ENCODE data around the gene PLCG2.
"Not testable (repeated sequence)": the region's sequence is repeated elsewhere in the genome, so short reads cannot be mapped to it uniquely, and the experiment has no call there.

Gene PLCG2

DNA sequence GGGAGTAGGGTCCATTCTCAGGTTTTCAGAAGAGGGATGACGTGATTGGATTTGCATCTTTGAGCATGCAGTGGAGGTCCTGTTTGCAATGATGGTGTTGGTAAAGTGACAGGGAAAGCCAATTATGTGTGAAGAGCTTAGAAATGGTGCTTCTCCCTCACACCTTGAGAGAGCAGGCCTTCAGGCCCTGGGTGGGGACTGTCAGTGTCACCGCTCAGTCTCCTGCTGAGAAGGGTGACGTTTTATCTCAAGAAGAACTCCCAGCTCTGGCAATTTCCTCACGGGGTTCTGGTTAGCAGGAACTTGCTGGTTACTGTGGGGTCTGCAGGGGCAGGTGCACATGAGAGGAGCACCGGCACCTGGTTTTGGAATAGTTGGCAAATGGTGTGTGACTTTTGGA, 11.2 kb downstream of the PLCG2 start:
- ATAC-seq (no peak), DNase-seq (no peak)

DNA sequence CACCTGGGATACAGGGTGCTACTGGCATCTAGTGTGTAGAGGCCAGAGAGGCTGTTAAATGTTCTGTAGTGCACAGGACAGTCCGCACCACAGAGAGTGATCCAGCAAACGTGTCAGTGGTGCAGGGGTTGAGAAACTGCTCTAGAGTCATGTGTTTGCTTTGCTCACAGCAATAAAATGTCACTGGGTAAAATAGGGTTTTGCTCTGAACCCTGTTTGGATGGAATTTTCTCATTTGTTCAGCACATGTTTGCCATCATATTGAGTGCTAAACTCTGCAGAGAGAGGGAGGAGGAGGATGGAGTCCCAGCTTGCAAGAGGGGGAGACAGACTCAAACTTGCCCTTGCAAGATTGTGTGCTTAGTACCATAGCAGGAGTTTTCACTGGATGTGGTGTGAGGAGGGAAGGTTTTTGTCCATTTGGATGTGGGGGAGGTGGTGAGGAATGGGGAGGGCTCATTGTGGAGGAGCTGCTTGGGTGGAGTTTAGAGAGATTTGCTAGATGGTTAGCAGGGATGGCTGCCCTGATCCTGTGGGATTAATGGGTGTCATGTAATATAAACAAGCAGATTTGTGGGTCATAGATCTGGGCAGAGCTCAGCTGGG, 11.8 kb downstream of the PLCG2 start:
- no peak for ATAC-seq
- DNase-seq = no peak

DNA sequence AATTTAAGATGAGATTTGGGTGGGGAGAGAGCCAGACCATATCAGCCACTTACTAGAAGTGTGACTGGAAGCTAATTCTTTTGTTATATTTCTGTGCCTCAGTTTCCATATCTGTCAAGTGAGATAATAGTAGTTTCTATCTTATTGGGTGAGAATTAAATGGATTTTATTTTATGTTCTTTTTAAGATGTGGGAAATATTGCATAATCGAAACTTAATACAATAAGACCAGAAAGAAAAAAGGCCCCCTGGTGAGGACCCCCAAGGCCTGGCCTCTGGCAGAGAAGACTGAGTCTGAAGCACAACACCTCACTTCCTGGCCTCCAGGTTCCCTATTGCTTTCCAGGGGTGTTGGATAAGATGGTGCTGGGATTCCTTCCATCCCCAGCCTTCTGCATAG, 13.7 kb downstream of the PLCG2 start:
- ATAC-seq (no peak), DNase-seq (no peak)

DNA sequence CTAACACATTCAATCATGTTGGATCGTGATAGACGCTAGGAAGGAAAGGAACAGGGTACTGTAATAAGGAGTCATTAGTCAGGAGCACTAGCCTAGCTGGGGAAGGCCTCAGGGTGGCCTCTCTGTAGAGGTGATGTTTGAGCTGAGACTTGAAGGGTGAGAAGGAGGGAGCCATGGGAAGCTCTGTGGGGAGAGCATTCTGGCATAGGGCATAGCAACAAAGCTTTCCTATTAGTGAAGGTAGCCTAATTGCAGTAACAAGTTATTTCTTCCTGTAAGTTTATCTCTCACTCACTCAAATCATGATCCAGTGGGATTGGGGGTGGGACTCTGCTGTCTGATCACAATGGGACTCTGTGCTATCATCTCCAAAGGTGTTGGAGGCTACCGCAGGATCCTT, 16.1 kb downstream of the PLCG2 start:
- ATAC-seq (no peak), DNase-seq (no peak)

DNA sequence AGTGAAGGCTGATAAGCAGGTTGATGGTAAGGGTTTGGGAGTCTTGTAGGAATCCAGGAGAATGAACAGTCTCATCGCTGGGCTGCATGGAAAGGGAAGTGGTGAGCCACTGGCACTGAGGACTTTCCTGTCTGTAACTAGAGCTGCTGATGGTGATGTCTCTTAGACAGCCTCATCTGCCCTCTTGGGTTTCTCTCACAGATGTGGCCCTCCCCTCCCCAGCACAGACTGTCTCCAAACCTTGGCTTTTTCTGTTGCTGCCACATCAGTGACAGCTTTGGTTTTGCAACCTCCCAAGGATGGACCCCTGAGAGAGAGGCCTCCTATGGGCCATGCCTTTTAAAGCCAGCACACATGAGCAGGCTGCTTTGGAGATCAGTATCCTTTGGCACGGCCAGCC, 16.9 kb downstream of the PLCG2 start:
- DNase-seq (no peak), ATAC-seq (no peak)

DNA sequence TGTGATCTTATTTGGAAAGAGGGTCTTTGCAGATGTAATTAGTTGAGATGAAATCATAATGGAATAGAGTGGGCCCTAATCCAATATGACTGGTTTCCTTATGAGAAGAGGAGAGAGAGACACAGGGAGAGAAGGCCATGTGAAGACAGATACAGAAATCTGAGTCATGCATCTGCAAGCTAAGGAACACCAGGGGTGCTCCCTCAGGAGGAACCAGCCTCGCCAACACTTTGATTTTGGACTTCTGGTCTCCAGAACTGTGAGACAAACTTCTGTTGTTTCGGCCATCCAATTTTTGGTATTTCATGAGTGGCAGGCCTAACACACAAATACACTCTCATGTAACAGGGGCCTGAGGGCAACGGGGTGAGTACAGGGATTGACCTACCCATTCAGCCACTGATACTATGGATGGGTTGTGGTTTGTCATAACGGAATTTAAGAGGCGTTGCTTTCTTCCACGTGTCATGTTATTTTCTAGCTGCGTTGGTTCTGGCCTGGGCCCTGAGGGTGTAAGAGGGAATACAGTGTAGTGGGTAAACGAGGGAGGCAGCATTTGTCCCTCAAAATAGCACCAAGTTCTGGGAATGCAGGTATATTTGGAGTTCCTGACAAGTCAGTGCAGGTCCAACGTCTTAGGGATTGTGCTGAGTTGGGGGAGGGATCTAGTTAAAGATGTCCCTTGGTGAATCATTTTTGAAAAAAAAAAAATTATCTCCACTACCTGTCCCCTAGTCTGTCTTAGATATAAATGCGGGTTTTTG, 17.7 kb downstream of the PLCG2 start:
- ATAC-seq (no peak), DNase-seq (no peak)

DNA sequence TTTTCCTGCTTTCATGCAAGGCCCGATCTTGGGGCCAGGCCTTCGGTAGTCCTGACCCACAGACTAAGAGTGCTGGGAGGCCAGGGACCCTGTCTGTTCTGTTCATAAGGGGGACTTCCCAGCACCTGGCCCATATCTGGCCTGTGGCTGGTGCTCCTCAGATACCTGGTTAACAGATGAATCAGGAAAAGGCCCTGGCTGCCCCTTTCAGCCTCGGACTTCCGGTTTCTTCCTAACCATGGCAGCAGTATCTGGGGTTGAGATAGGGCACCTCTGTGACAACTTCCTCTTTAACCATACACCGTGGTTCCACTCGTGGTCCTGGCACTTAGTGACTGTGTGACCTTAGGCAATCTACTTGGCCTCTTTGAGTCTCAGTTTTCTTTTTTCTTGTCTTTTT, 18.4 kb downstream of the PLCG2 start:
- DNase-seq = peak; percentile 26
- ATAC-seq = peak; percentile 33

DNA sequence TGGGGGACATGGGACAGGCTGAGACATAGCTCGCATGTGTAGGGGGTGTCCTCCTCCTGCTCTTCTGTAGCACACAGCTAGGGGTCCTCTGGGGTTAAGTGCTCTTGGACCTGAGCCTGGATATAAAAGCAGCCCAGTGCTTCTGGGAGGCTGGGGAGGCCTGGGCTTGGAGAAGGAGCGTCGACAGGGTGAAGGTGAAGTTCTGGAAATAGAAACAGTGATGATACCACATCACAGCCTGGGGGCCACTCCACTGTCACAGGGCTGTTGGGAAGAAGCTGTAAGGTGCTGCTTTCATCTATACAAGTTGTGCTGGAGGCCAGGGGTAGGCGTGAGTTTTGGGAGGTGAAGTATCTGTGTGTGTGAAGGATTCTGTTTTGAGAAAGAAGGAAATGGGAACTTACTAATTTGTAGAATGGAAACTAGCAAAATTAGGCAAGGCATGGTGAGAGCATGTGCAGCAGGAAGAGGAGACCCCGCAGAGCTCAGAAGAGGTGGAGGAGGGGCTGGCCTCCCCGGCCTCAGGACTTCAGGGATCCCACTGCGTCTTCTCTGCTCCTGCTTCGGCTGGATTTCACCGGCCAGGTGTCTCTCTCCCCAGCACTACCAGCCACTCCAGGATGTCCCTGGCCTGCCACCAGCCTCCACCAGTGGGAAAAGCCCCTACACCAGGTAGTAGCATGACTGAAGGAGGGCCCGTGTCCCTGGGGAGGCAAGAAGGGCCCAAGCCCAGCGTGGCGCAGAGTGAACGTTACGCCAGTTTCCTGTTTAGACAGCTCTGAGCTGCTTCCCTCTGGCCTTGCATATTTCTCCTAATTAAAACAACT, 19.4 kb downstream of the PLCG2 start:
- ATAC-seq = peak; percentile 67
- peak; percentile 58 for DNase-seq

DNA sequence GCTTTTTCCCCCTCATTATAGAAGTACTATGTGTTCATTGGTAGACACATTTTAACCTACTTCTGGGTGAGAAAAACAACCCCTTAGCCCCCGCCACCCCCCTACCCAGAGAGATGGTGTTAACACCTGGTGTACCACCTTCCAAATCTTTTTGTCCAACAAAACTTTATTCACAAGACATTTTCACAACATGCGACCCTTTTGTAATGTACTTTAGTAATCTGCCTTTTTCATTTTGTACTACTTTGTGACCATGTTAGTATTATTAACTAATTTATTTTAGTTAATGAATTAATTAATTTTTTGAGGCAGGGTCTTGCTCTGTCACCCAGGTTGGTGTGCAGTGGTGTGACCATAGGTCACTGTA, 20.0 kb downstream of the PLCG2 start:
- no peak for ATAC-seq
- DNase-seq = no peak

DNA sequence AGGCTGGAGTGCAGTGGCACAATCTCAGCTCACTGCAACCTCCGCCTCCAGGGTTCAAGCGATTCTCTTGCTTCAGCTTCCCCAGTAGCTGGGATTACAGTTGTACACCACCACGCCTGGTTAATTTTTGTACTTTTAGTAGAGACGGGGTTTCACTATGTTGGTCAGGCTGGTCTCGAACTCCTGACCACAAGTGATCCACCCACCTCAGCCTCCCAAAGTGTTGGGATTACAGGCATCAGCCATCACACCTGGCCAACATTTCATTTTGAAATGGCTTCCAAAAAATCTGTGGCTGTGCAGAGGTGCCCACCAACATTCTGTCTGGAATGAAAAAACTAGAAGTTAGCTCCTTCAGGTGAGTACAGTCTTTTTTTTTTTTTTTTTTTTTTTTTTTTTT, 22.6 kb downstream of the PLCG2 start:
- not testable (repeated sequence) for DNase-seq, ATAC-seq

DNA sequence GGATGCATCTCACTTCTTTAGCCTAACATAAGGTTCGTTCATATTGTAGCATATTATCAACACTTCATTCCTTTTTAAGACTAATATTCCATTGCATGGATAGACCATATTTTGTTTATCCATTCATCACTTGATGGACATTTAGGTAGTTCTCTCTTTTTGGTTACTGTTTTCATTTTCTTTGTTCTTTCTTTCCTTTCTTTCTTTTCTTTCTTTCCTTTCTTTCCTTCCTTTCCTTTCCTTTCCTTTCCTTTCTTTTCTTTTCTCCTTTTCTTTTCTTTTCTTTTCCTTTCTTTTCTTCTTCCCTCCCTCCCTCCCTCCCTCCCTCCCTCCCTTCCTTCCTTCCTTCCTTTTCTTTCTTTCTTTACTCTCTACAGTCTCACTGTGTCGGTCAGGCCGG, 24.2 kb downstream of the PLCG2 start:
- DNase-seq (no peak), ATAC-seq (no peak)

DNA sequence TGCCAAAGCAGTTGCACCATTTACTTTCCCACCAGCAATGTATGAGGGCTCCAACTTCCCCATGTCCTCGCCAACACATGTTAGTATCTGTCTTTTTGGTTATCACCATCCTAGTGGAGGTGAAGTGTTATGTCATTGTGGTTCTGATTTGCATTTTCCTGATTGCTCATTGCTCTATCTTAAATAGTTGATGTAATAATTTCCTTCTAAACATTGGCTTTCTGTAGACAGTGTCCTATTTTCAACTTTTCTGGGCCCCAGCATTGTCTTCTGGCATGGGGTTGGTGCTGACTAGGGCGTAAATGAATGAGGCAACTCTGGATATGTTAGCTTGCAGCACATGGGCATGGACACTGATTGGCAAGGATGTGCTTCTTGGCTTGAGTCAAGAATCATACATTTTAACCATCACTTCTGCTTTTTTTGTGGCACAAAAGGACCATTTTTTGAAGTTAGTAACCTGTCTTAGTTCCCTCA, 25.1 kb downstream of the PLCG2 start:
- peak; percentile 42 for ATAC-seq
- no peak for DNase-seq

DNA sequence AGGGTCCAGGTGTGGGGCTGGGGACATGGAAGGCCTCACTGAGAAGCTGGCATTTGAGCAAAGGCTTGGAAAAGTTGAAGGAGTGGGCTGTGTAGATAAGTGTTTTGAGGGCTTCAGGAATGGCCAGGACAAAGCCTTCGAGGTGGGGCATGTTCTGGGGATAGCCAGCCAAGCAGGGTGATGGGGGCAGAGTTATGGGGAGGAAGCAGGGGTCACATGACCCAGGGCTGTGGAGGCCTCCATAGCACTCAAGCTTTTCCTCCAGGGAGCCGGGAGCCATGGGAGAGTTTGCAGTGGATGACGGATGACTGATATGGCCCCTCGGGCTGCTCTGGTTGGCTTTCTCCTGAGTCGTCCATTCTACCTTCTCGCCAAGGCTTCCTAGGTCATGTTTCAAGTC, 27.6 kb downstream of the PLCG2 start:
- ATAC-seq (no peak), DNase-seq (no peak)

DNA sequence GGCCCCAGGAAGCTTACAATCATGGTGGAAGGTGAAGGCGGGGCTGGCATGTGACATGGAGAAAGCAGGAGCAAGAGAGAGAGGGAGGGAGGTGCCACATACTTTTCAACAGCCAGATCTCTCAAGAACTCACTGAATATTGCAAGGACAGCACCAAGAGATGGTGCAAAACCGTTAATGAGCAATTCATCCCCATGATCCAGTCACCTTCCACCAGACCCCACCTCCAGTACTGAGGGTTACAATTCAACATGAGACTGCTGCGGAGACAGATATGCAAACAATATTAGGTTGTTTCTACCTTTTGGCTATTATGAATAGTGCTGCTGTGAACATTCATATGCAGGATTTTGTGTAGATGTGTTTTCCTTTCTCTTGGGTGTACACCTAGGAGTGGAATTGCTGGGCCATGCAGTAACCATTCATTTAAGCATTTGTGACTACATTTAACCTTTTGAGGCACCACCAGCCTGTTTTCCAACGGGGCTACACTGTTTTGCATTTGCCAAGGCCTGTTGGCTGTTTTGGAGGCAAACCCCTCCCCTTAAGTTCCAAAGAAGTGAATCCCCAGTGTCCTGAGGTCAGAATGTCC, 28.8 kb downstream of the PLCG2 start:
- ATAC-seq = no peak
- DNase-seq = no peak

DNA sequence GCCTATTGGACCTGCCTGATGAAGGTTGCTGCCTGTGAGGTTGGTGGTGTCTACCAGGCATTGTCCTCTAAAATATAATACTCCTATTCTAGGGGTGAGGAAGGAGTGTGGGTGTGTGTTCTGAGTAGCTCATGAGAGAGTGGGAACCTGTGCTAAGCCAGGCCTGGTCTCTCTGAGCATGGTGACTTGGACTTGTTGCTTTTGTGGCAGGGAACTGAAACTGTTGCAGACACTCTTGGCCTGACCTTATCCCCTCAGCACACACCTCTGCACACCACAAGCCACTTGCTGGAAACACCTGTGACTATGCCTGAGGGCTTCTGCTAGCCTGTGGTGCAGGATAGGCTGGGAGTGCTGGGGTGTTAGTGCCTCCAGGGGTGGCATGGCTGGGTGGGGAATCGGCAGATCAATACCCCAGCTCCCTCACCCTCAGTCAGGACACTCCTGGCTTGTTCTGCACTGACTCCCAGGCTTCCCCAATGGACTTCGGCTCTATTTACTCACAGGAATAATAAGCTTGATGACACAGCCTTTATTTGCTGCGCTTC, 29.9 kb downstream of the PLCG2 start:
- peak; percentile 78 for ATAC-seq
- DNase-seq = peak; percentile 31

DNA sequence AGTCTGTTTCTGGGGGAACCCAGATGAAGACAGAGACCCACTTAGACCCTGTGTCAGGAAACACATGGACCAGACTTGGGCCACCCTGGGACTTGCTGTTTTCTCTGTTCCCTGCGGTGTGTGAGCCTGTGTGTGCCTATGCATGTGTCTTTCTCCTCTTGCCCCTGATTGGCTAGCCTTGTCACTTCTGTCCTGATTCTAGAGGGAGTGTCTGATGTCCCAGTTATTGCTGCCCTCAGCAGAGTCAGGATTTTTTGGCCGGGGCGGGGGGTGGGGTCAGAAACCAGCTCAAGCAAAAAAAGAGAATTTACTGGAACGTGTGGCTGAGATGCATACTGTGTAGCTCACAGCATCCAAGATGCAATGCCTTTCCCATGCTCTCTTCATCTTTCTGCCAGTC, 30.5 kb downstream of the PLCG2 start:
- DNase-seq (no peak), ATAC-seq (no peak)

DNA sequence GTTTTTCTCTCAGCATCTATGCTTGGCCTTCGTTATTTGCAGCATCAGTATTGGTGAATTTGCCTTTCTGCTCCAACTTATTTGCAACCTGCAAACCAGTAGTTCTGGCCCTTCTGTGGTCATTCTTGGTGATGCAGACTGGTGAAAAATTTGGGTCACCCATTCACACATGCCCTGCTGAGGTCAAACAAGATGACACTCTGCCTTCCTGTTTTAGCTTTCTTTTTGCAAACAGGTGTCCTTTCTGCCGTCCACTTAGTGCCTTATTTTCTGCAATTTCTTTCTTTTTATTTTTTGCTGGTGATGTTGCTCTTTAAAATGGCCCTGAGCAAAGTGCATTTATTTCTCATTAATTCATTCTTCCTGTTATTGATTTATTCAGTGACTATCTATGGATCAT, 31.3 kb downstream of the PLCG2 start:
- ATAC-seq (no peak), DNase-seq (no peak)

DNA sequence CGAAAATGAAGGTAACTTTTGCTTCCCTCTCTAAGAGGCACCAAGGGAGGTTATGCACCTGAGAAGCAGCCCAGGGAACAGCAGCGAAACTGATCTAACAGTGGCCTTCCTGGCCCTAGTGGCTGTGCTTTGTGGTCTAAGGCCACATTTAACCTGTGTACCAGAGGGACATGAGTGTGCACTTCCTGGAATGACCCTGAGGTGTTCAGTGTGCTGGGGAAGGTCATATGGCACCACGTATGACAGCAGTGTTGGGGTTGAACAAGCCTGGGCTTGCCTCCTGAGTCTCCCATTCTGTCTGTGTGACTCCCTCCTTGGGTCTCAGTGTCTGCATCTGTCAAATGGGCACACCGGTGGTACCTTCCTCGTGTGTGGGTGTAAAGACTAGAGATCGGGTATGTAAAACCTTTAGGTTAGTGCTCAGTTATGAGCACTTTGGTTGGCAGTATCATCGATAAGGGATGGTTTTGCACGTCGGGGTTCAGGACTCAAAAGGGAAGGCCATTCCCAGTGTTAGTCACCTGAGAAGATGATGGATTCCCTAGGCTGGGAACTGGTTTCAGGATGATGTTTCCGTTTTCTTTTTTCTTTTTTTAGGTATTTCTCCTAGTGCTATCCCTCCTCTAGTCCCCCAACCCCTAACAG, 31.9 kb downstream of the PLCG2 start:
- ATAC-seq (peak; percentile 9), DNase-seq (no peak)

DNA sequence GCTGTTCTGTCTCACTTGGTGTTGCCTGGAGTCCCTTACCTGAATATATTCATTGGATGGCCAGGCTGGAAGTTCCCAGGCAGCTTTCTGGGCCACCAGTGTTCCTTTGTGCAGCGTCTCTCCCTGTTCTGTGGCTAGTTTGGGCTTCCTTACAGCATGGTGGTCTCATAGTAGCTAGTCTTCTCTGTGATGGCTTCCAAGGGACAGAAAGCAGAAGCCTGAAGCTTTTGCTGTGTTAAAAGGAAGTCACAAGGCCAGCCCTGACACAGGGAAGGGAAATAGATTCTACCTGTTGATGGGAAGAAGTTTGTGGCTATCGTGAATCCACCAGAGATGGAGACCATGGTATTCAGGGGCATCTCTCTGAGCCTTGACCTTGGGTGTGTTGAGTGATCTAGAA, 34.6 kb downstream of the PLCG2 start:
- ATAC-seq (no peak), DNase-seq (no peak)

DNA sequence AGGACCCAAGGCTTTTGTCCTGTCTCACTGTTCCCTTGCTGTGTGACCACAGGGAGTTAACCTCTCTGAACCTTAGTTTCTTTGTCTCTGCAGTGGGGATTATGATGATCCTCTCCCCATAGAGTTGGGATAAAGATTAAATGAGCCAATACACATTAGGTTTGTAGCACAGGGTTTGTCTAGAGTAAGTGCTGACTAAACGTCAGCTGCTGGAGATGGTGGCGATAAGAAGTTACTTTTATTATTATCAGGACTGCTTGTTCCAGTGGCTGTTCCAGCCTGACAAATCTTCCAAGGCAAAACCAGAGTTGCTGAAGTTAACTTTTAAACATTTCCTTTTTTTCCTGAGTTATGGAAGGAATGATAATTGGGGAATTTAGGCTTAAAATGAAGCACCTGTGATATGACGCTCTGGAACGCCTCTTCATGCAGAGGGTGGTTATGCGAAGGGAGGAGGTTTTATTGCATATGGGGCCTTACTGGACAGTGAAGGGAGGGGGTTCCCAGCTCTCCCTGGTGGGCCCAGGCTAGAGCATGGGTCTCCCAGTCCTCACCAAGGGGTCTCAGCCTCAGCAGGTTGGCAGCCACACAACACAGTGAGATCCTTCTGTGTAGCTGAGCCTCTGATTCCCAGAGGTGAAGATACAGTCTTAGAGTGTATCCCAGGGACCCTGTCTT, 35.8 kb downstream of the PLCG2 start:
- DNase-seq (no peak), ATAC-seq (no peak)

DNA sequence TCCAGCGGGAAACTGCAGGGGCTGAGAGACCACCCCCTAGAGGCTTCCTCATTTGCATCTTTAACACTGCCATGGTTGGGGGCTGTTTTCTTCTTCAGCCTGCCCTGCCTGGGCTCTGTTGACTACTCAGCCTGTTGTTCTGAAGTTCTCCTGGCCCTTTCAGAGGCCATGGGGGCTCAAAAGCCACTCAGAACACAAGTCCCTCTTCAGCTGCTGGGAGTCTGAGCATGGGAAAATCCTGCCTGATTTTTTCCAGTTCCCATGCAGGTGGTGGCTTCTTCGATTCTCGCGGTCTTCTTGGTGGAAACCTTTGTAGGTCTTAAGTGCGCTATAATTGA, 36.3 kb downstream of the PLCG2 start:
- no peak for DNase-seq
- no peak for ATAC-seq

DNA sequence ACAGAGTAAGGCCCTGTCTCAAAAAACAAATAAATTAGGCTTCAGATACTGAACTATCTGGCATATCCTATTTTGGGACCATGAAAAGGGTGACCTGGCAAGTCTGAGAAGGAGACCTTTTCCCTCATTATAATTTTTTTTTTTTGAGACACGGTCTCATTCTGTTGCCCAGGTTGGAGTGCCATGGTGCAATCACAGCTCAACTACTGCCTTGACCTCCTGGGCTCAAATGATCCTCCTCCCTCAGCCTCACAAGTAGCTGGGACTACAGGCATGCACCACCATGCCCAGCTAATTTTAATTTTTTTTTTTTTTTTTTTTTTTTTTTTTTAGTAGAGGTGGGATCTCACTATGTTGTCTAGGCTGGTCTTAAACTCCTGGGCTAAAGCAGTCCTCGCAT, 37.3 kb downstream of the PLCG2 start:
- no peak for DNase-seq
- ATAC-seq = no peak
